Adipose tissue (tissue), 3 donors: ENCODE measurements around the gene CDH4. TPM values are rescaled to one million over a fixed set of nuclear protein-coding genes. Genes with fewer than 3 reads are reported as not detected.

Source experiments
- H3K27ac ChIP-seq: one replicate; pipeline ENCODE4 v1.5.1; 2013; ENCODE audit warnings: low read depth, low read length
- WGBS, 3 donors: extraction: QIAGEN DNeasy Blood & Tissue Kit; methylation state at CpG; one replicate each; pipeline ENCODE4 v1.1.7; 2013; 5-methylcytosine and 5-hydroxymethylcytosine counted together
- polyA plus RNA-seq, 3 donors: library from polyadenylated mRNA; stranded (reverse); fragments of 200-250 nt; gene quantifications; one replicate each; pipeline ENCODE4 v1.2.3, GENCODE V29; 2013
- donor health status: healthy with polysubstance abuse.
- donor health status: Bipolar disorder and iron deficiency.
- donor health status: healthy.

Gene CDH4
- polyA plus RNA-seq, 3 donors = 0.04 to 0.11 (median 0.05) TPM

GRCh38 chr20:61668771-61669503 is 416.9 kb downstream of the CDH4 start:
- WGBS, 3 donors = 85 to 91% (median 89%) methylated on average over 20 of the region's 20 CpGs
- H3K27ac ChIP-seq = no peak overlapping the region

- H3K27ac ChIP-seq = no peak overlapping the region
- 44 to 64% (median 51%) methylated on average over 3 of the region's 3 CpGs for WGBS, 3 donors
Observed at GRCh38 chr20:61670274-61670673, 418.2 kb downstream of the CDH4 start.

GRCh38 chr20:61671559-61671958 is 419.5 kb downstream of the CDH4 start:
- H3K27ac ChIP-seq = no peak overlapping the region
- WGBS, 3 donors = 91 to 98% (median 97%) methylated on average over 3 of the region's 3 CpGs

- 56 to 76% (median 70%) methylated on average over 17 of the region's 17 CpGs for WGBS, 3 donors
- no peak overlapping the region for H3K27ac ChIP-seq
Observed at GRCh38 chr20:61673152-61673847, 421.2 kb downstream of the CDH4 start.

GRCh38 chr20:61674121-61674520 is 422.1 kb downstream of the CDH4 start:
- 58 to 77% (median 72%) methylated on average over 11 of the region's 11 CpGs for WGBS, 3 donors

GRCh38 chr20:61674688-61675087 is 422.6 kb downstream of the CDH4 start:
- 45 to 69% (median 68%) methylated on average over 3 of the region's 3 CpGs for WGBS, 3 donors
- no peak overlapping the region for H3K27ac ChIP-seq

More at GRCh38 chr20:61674121-61674520, 422.1 kb downstream of the CDH4 start:
- H3K27ac ChIP-seq = no peak overlapping the region

GRCh38 chr20:61677928-61678327 is 425.9 kb downstream of the CDH4 start:
- WGBS, 3 donors = 57 to 64% (median 62%) methylated on average over 2 of the region's 2 CpGs
- no peak overlapping the region for H3K27ac ChIP-seq

GRCh38 chr20:61678437-61678836 is 426.4 kb downstream of the CDH4 start:
- no peak overlapping the region for H3K27ac ChIP-seq
- 78 to 86% (median 81%) methylated on average over 8 of the region's 8 CpGs for WGBS, 3 donors

- H3K27ac ChIP-seq = no peak overlapping the region
- 79 to 92% (median 89%) methylated on average over 10 of the region's 10 CpGs for WGBS, 3 donors
Observed at GRCh38 chr20:61679473-61679872, 427.4 kb downstream of the CDH4 start.

- WGBS, 3 donors = 79 to 87% (median 85%) methylated on average over 7 of the region's 7 CpGs
- no peak overlapping the region for H3K27ac ChIP-seq
Observed at GRCh38 chr20:61680096-61680495, 428.0 kb downstream of the CDH4 start.

- WGBS, 3 donors = 55 to 74% (median 72%) methylated on average over 5 of the region's 5 CpGs
- no peak overlapping the region for H3K27ac ChIP-seq
Observed at GRCh38 chr20:61682114-61682995, 430.3 kb downstream of the CDH4 start.

- H3K27ac ChIP-seq = no peak overlapping the region
- 70 to 80% (median 77%) methylated on average over 20 of the region's 20 CpGs for WGBS, 3 donors
Observed at GRCh38 chr20:61682996-61683681, 431.1 kb downstream of the CDH4 start.

- WGBS, 3 donors = 40 to 53% (median 50%) methylated on average over 6 of the region's 6 CpGs
- no peak overlapping the region for H3K27ac ChIP-seq
Observed at GRCh38 chr20:61683721-61684120, 431.7 kb downstream of the CDH4 start.

GRCh38 chr20:61684136-61684535 is 432.1 kb downstream of the CDH4 start:
- H3K27ac ChIP-seq = no peak overlapping the region

GRCh38 chr20:61684583-61685235 is 432.6 kb downstream of the CDH4 start:
- 45 to 71% (median 68%) methylated on average over 10 of the region's 10 CpGs for WGBS, 3 donors

More at GRCh38 chr20:61684136-61684535, 432.1 kb downstream of the CDH4 start:
- 60 to 69% (median 68%) methylated on average over 13 of the region's 13 CpGs for WGBS, 3 donors

GRCh38 chr20:61685462-61685861 is 433.4 kb downstream of the CDH4 start:
- H3K27ac ChIP-seq = no peak overlapping the region
- WGBS, 3 donors = 67 to 80% (median 80%) methylated on average over 14 of the region's 14 CpGs

More at GRCh38 chr20:61684583-61685235, 432.6 kb downstream of the CDH4 start:
- no peak overlapping the region for H3K27ac ChIP-seq

- H3K27ac ChIP-seq = no peak overlapping the region
- 85 to 91% (median 89%) methylated on average over 37 to 38 of the region's 38 CpGs for WGBS, 3 donors
Observed at GRCh38 chr20:61686051-61686936, 434.2 kb downstream of the CDH4 start.
